Lung microvascular endothelial cell (primary cell): ENCODE measurements around the gene RAB32. TPM values are rescaled to one million over a fixed set of nuclear protein-coding genes. Genes with fewer than 3 reads are reported as not detected.

ENCODE experiments used
- DNase-seq, 2 donors: peaks; one replicate each; pipeline versions ENCODE4 v3.0.0 to v3.0.0-alpha.2; 2010; ENCODE audit warnings: low read depth in 2 of 2
- total RNA-seq: library from RNA; depleted of rRNA; stranded (reverse); fragments of >200 nt; gene quantifications from 2 replicates; pipeline ENCODE4 v1.2.1, GENCODE V29; 2014

RAB32 gene
- total RNA-seq, 1 donor from 2014 or later, result 76.0 TPM

DNA sequence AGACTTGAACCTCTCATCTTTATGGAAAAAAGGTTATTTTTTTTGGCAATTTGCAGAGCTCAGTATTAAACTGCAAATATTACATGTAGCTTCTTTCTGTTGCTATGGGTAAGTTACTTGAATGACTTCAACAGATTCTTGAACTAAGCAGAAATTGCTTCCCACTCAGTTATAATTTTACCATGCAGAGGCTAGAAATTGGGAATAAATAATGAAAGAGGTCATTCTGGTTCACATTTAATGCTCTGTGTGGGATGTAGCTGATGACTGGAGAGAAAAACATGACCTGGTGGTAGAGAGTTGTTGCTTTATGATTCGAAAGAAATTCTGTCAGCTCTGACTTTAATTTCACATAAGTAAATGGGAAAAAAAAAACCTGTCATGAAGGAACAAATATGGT is 38.3 kb downstream of the RAB32 start:
- no peak for DNase-seq

DNA sequence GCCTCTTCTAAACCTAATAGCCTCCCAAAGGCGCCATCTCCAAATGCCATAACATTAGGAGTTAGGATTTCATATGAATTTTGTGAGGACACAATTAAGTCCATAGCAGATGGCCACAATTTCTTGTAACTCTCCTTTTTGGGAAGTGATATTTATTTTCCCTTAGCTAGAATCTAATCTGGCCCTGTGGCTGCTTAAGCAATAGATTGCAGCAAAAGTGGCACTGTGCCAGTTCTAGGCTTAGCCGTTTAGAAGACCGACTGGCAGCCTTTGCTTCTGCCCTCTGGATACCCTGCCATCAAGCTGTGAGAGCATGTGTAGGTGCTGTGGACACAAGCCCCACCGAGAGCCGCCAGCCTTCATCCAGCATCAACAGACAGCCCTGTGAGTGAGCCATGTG is 39.2 kb downstream of the RAB32 start:
- DNase-seq, result no peak

- DNase-seq, result no peak
Measured at GRCh38 chr6:146583966-146584365, 40.3 kb downstream of the RAB32 start.

DNA sequence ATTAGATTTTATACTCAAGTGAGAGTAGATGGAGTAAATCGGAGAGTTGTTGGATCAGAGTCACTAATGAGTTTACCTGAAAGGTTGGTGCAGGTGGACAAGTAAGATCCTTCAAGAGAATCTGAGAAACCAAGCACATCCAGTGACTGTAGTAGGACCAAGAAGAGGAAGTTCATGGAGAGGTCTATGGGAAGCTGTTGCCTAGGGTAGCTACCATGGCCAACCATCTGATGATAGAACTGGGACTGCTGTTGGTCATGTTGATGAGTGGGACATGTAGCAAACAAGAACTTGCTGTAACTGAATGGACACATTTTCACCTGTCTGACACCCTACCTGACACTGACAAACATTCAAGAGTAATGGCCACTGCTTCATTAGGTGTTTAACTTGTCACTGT is 43.8 kb downstream of the RAB32 start:
- no peak for DNase-seq

GRCh38 chr6:146590492-146590891 is 46.9 kb downstream of the RAB32 start:
- no peak for DNase-seq

- no peak for DNase-seq
Measured at GRCh38 chr6:146592451-146592850, 48.8 kb downstream of the RAB32 start.

DNA sequence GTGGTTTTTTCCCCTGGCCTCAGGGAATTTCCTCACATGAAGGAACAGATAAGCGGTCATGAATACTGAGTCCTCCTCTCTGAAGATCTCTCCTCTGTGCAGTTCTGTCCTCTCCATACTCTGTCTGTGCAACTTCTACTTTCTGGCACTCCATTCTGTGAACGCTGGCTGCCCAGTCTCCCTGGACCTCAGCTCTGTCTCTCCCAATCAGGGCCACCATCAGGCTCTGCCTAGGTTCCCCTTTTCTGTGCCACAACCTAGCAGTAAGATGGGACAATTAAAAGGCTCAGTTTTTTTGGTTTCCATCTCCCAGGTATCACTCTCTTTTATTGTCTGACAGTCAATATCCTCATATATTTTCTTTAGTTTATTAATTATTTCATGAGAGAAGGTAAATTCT is 50.4 kb downstream of the RAB32 start:
- no peak for DNase-seq

GRCh38 chr6:146594495-146594894 is 50.9 kb downstream of the RAB32 start:
- no peak for DNase-seq

DNA sequence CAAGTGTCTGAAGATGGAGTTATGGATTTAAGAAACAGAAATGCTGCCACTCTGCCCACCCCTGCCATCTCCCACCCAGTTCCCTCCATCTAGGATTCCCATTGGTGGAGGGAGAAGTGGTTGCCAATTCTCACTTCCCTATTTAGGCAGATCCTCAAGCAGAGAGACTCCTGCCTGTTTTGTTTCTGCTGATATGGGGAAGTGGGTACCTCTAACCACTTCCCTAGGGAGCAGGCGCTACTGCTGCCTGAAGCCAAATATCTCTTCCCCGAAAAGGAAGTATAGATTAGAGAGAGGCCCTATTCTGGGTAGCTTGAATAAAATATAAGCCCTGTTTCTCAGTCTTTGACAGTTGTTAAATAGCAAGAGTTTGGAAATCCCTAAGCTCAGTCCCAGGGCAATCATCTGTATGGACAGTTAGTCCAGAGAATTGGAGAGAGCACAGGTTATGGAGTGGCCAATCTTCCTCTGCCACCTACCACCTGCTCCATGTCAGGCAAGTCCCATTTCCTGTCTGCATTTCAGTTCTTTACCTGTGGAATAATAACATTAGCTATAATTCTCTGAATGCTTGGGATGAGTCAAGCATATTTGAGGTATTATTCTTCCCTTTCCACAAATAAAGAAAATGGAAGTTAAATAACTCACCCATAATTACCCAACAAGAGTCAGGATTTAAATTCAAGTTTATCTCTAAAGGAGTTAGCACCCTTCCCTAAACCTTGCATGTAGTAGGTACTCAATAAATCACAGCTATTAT is 52.5 kb downstream of the RAB32 start:
- DNase-seq, result no peak

DNA sequence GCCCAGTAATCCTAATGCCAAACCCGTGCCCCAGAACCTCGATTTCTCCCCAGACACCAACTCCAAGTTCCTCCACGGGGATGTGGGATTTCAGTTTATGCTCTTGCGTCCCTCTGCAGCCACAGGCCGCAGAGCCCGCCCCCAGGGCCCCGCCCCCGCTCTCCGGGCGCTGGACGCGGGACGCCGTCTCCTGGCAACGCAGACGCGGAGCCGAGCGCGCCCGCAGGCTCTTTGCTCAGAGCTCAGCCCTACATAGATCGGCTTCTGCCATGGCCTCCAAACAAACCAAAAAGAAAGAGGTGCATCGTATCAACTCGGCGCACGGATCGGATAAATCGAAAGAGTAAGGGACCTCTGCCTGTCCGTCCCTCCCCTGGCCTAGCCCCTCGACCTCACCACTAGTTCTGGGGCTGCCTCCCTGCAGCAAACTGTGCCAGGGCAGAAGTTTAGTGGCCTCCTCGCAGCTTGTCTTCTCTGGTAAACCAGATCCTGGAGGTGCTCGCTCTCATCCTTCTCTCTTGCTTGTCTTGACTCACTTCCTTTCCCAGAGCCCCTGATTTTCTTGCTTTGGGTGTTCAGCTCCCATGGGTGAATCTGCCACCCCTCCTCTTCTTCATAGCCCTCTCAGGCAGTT is 55.3 kb downstream of the RAB32 start, which contains the start of gene ADGB:
Gene ADGB (plus strand): TSS at position 201 of the 634 bp plus-strand sequence. CDS start 69 bp downstream, at position 270.
- peak; percentile 41 to 55 for DNase-seq

DNA sequence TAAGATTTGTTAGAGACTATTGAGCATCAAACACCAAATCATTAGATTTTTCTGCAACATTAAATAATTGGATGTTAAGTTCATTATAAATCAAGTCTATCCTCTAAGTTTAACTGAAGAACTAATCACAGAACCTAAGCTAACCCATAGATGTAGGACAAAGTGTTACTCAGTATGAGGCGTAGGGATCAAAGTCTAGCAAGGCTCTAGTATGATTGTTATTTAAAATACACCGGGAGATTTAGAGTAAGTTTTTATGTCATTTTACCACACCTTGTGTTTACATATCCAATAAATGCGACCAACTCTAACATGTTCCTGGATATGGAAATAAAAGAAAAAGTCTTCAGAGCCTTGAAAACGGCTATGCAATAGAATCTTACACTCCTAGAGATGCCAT is 57.7 kb downstream of the RAB32 start:
- DNase-seq, result no peak

- no peak for DNase-seq
Measured at GRCh38 chr6:146602526-146602925, 58.9 kb downstream of the RAB32 start.

Other genes starting within 250 kb of the RAB32 start
- gene ADGB, start 55.1 kb downstream of the RAB32 start, total RNA-seq, result not detected in 2 replicates